Measurements from ENCODE around the gene SYCN. TPM values are rescaled to one million over a fixed set of nuclear protein-coding genes. Genes with fewer than 3 reads are reported as not detected.

Gene SYCN
- total RNA-seq, 6 experiments from 2014 or later: not detected

DNA sequence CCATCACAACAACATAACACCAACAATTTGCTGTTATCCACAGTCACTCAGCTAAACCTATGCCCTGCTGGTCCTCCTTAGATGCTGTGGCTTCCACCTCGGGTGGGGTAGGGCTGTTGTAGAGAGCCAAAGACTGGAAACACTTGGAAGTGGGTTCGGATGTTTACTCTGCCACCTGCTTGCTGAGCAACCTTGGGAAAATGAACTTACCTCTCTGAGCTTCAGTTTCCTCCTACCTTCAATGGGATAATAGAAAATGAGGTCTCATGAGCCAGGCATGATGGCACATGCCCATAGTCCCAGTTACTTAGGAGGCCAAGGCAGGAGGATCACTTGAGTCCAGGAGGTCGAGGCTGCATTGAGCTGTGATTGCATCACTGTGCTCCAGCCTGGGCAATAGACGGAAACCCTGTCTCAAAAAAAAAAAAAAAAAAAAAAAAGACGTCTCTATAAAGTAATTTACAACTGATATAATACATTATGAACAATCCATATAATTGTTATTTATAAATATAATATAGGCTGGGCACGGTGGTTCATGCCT lies 3.3 kb upstream of the SYCN start:
- no peaks in the 10 kb centered on the region for H3K4me1 ChIP-seq
- no peaks in the 10 kb centered on the region for H3K9me3 ChIP-seq
- intact Hi-C loops (cut with DNase I): loop anchor here (10.0 kb wide), 2 partner anchors 107 to 117 kb away; partner anchors contain the start of gene LRFN1 (in 1 of the 2)
- H3K27ac ChIP-seq: no peak overlapping the region
- no peak overlapping the region for H3K4me3 ChIP-seq
- WGBS (ENCODE audit: insufficient coverage, low coverage, low lambda C conversion rate, missing lambda C conversion rate): 59% methylated on average over 3 of the region's 6 CpGs
- TF ChIP-seq, protein P1, sequence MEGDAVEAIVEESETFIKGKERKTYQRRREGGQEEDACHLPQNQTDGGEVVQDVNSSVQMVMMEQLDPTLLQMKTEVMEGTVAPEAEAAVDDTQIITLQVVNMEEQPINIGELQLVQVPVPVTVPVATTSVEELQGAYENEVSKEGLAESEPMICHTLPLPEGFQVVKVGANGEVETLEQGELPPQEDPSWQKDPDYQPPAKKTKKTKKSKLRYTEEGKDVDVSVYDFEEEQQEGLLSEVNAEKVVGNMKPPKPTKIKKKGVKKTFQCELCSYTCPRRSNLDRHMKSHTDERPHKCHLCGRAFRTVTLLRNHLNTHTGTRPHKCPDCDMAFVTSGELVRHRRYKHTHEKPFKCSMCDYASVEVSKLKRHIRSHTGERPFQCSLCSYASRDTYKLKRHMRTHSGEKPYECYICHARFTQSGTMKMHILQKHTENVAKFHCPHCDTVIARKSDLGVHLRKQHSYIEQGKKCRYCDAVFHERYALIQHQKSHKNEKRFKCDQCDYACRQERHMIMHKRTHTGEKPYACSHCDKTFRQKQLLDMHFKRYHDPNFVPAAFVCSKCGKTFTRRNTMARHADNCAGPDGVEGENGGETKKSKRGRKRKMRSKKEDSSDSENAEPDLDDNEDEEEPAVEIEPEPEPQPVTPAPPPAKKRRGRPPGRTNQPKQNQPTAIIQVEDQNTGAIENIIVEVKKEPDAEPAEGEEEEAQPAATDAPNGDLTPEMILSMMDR (IDR thresholded peaks at IDR 0.05): no peak
- TF ChIP-seq POLR2A (IDR thresholded peaks at IDR 0.05): no peak
- ATAC-seq (no peak), DNase-seq (no peak)
- no peaks in the 10 kb centered on the region for H3K36me3 ChIP-seq
- peaks cover 0 to 5% of the 10 kb centered on the region in 2 donors for H3K27me3 ChIP-seq

- DNase-seq (no peak), ATAC-seq (no peak)
- H3K27ac ChIP-seq: no peak overlapping the region
- H3K4me3 ChIP-seq: no peak overlapping the region
- H3K9me3 ChIP-seq: no peaks in the 10 kb centered on the region
- peaks cover 0 to 5% of the 10 kb centered on the region in 2 donors for H3K27me3 ChIP-seq
- WGBS (ENCODE audit: insufficient coverage, low coverage, low lambda C conversion rate, missing lambda C conversion rate): 67% methylated on average over 4 of the region's 6 CpGs
- TF ChIP-seq, protein P1 (IDR thresholded peaks at IDR 0.05): no peak
- no peak for TF ChIP-seq POLR2A (IDR thresholded peaks at IDR 0.05)
- intact Hi-C loops (cut with DNase I): loop anchor here (10.0 kb wide), 2 partner anchors 109 to 119 kb away; partner anchors contain the start of gene LRFN1 (in 1 of the 2)
- no peaks in the 10 kb centered on the region for H3K36me3 ChIP-seq
- no peaks in the 10 kb centered on the region for H3K4me1 ChIP-seq
Observed at GRCh38 chr19:39206122-39206521, 2.1 kb upstream of the SYCN start.

GRCh38 chr19:39205449-39205764 lies 1.3 kb upstream of the SYCN start:
- intact Hi-C loops (cut with DNase I): loop anchor here (10.0 kb wide), 2 partner anchors 109 to 119 kb away; partner anchors contain the start of gene LRFN1 (in 1 of the 2)
- 80% methylated on average over 1 of the region's 3 CpGs for WGBS (ENCODE audit: insufficient coverage, low coverage, low lambda C conversion rate, missing lambda C conversion rate)
- no peaks in the 10 kb centered on the region for H3K36me3 ChIP-seq
- H3K27ac ChIP-seq: no peak overlapping the region
- no peak for ATAC-seq
- H3K4me3 ChIP-seq: no peak overlapping the region
- no peak for TF ChIP-seq POLR2A (IDR thresholded peaks at IDR 0.05)
- TF ChIP-seq, protein P1 (IDR thresholded peaks at IDR 0.05): no peak
- H3K4me1 ChIP-seq: no peaks in the 10 kb centered on the region
- H3K27me3 ChIP-seq: peaks cover 0 to 5% of the 10 kb centered on the region in 2 donors
- no peak for DNase-seq
- H3K9me3 ChIP-seq: no peaks in the 10 kb centered on the region

- no peak for DNase-seq
- intact Hi-C loops (cut with DNase I): loop anchor here (10.0 kb wide), 2 partner anchors 112 to 122 kb away; partner anchors contain the start of gene LRFN1 (in 1 of the 2)
- no peaks in the 10 kb centered on the region for H3K36me3 ChIP-seq
- H3K4me1 ChIP-seq: no peaks in the 10 kb centered on the region
- no CpG with 5 or more reads among the region's 1 CpG for WGBS (ENCODE audit: insufficient coverage, low coverage, low lambda C conversion rate, missing lambda C conversion rate)
- TF ChIP-seq POLR2A (IDR thresholded peaks at IDR 0.05): no peak
- TF ChIP-seq, protein P1 (IDR thresholded peaks at IDR 0.05): no peak
- H3K9me3 ChIP-seq: no peaks in the 10 kb centered on the region
- no peak overlapping the region for H3K4me3 ChIP-seq
- no peak overlapping the region for H3K27ac ChIP-seq
- ATAC-seq: no peak
- H3K27me3 ChIP-seq: peaks cover 3 to 5% of the 10 kb centered on the region in 2 donors
Observed at GRCh38 chr19:39202998-39203355, 1.1 kb downstream of the SYCN start.
